ENCODE measurements around the gene TRIM64C. TPM values are rescaled to one million over a fixed set of nuclear protein-coding genes. Genes with fewer than 3 reads are reported as not detected.
"Not testable (repeated sequence)": the region's sequence is repeated elsewhere in the genome, so short reads cannot be mapped to it uniquely, and the experiment has no call there.

The TRIM64C gene, protein sequence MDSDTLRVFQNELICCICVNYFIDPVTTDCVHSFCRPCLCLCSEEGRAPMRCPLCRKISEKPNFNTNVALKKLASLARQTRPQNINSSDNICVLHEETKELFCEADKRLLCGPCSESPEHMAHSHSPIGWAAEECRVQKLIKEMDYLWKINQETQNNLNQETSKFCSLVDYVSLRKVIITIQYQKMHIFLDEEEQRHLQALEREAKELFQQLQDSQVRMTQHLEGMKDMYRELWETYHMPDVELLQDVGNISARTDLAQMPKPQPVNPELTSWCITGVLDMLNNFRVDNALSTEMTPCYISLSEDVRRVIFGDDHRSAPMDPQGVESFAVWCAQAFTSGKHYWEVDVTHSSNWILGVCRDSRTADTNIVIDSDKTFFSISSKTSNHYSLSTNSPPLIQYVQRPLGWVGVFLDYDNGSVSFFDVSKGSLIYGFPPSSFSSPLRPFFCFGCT
- not detected for total RNA-seq

GRCh38 chr11:49059012-49059411 lies at the start of gene TRIM64C:
TSS of gene TRIM64C (minus strand) at chr11:49059112. CDS start at chr11:49059112, 0 bp downstream.
- DNase-seq: not testable (repeated sequence)

DNA sequence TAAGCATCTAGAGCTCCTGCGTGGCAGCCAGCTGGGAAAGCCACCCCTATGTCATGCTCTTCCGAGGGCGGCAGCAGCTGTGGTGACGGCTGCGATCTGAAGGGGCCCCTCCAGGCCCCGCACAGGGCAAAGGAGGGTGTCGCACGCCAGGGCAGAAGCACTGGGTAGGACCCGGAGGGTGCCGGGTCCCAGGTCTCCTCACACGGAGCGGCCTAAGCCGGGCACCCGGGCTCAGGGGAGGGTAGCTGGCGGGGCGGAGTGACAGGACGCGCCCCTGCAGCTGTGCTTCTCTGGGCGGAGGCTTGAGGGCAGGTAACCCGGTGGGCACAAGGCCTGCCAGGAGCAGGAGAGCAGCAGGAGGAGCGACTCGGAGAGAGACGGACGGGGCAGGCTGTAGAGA lies 43.4 kb upstream of the TRIM64C start:
- not testable (repeated sequence) for DNase-seq

- DNase-seq: not testable (repeated sequence)
Observed at GRCh38 chr11:49069897-49070296, 11.0 kb upstream of the TRIM64C start.

GRCh38 chr11:49049821-49050220 lies 9.1 kb downstream of the TRIM64C start:
- not testable (repeated sequence) for DNase-seq

- not testable (repeated sequence) for DNase-seq
Observed at GRCh38 chr11:49048229-49048628, 10.7 kb downstream of the TRIM64C start.

GRCh38 chr11:49028523-49028922 lies 30.4 kb downstream of the TRIM64C start, which contains the start of gene TRIM49B:
TSS of gene TRIM49B (plus strand) at chr11:49028823. CDS start at chr11:49031600, 2,777 bp downstream.
- not testable (repeated sequence) for DNase-seq

Small RNA genes within 50 kb of the gene (small RNA-seq; reads per million reads assigned to genes)
- not detected for gene AC084851.1 (ENCODE audit: low replicate concordance)

Other genes with a start within 250 kb of the TRIM64C start
- gene TRIM51G, start 75.2 kb downstream of the TRIM64C start, total RNA-seq: not detected
- not detected for gene TRIM49B, start 30.3 kb downstream of the TRIM64C start, total RNA-seq
- gene FOLH1, start 149.5 kb upstream of the TRIM64C start, total RNA-seq: 6.1 TPM